ENCODE results near the gene PSG2.
"Not testable (repeated sequence)": the region's sequence is repeated elsewhere in the genome, so short reads cannot be mapped to it uniquely, and the experiment has no call there.

Gene PSG2

DNA sequence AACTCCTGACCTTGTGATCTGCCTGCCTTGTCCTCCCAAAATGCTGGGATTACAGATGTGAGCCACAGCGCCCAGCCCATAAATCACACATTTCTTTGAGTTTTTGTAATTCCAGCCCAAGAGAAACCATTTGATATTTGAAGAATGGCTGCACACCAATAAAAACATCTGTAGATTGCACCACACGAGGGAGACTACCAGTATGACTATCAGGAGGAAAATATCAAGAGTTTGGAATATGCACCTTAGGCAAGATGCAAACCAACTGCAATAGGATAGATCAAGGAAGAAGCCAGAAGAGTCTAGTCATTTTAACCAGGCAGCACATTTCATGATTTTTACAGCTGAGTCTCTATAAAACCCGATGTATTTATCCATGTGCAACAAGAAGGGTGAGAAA is 20.1 kb downstream of the PSG2 start:
- not testable (repeated sequence) for DNase-seq

DNA sequence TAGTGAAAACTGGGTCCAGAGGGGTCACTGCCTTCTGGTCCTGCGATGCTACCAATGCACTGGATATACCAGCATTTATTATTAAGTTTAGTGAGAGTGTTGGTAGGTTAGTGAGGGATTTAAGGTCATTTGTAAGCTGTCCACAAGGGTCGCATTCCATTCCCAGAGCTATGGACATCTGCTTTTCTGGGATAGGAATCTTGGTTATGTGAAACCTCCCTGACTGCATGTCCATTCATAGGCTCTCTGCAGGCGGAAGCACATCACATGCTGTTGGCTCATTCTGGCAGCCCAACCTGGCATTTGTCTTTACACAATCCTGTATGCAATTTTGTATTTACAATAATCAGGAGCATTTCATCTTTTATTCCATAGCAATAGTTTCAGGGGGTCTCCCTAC is 21.2 kb downstream of the PSG2 start:
- DNase-seq = not testable (repeated sequence)

DNA sequence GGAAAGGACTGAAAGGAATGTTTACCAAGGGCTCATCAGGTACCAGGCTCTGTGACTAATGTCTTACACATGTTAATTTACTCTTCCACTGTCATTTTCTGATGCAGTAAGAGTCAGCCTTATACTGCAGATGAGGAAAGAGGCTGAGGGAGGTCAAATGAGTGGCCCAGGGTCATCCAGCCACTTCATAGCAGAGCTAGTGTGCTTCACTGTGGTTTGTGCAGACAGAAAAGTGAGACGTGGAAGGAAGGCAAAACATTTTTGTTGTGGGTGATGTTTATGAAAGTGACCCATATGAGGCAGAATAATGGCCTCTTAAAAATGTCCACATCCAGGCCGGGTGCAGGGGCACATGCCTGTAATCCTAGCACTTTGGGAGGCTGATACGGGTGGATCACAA is 22.2 kb downstream of the PSG2 start:
- not testable (repeated sequence) for DNase-seq

DNA sequence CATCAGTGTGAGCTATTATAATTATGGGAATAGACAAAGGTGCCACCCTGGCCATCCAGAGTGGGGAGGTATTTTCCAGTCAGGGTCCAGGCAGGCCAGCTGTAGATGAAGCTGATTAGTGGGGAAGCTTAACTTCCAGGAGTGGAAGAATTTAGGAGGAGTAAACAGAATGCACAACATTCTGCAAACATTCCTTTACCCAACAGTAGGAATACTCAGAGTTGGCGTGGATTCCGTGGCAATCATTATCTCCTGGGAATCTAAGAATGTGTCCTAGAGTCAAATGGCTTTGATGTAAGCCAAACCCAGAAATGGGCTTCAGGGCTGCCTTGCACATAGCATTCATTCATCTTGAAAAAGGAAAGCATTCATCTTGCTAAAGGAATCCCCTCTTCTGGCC is 23.0 kb downstream of the PSG2 start:
- not testable (repeated sequence) for DNase-seq

DNA sequence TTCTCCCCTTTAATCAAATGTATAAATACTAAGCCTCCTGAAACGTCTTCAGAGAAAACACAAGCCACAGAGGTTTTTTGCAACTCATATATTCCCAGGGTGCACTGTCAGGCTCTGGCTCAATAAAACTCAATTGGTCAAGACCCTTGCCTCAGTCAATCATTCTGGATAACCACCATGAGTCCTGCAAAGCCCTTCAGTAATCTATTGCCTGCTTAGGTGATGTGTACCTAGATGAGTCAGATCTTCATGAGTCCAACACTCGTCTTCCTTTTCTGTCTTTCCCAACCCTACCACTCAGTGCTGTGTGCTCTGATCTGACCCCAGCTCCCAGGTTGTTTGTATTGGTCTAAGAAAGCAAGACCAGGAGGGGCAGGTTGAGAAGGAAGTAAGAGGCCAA is 24.1 kb downstream of the PSG2 start:
- not testable (repeated sequence) for DNase-seq

DNA sequence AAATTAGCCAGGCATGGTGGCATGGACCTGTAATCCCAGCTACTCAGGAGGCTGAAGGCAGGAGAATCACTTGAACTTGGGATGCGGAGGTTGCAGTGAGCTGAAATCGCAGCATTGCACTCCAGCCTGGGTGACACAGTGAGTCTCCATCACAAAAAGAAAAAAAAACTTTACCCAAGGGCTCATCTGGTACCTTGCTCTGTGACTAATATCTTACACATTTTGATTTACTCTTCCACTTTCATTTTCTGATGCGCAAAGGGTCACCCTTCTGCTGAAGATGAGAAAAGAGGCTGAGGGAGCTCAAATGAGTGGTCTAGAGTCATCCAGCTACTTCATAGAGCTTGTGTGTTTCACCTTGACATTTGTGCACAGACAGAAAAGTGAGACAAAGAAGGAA is 34.5 kb downstream of the PSG2 start:
- DNase-seq = not testable (repeated sequence)

DNA sequence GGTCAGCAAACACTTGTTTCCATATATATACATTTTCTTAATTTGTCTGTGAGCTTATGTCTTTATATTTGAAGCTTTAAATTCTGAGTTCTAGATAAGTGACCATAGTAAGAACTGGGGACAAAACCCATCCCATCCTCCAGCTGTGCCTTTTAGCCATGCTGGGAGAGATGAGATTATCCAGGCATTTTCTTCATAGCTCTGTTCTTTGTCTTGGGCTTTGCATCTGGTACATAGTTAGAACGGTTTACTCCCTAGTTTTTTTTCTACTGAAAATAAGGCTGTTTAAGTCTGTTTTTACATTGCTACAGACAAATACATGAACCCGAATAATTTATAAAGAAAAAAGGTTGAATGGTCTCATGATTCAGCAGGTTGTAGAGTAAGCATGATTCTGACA is 35.9 kb downstream of the PSG2 start:
- DNase-seq = not testable (repeated sequence)

DNA sequence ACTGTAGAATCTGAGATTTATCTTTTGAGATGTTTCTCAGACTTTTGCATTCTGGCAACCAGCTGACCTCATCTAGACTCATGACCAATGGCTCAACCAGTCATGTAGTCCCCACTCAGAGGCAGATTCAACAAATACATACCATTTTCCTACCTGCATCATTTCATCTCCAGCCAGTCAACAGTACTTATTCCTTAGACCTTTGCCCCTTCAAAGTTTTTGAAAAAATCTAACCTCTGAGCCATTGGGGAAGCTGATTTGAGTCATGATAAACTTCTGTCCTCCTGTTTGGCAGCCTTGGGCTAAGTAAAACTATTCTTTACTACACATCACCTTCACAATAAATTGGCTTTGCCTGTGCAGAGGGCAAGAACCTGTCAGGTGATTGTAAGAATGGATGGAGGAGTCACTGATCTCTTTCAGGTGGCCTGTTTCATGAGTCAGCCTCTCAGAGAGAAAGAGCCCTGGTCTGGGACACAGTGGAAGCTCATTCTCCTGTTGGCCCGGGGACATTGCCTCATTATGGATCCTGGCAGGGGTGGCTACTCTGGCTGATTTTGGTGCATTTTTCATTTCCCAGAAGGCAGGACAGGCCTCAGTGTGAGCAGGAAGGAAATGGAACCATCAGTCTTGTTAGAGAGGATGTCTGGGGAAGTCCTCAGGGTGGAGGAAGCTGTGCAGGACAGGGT is 38.9 kb downstream of the PSG2 start:
- DNase-seq = not testable (repeated sequence)

DNA sequence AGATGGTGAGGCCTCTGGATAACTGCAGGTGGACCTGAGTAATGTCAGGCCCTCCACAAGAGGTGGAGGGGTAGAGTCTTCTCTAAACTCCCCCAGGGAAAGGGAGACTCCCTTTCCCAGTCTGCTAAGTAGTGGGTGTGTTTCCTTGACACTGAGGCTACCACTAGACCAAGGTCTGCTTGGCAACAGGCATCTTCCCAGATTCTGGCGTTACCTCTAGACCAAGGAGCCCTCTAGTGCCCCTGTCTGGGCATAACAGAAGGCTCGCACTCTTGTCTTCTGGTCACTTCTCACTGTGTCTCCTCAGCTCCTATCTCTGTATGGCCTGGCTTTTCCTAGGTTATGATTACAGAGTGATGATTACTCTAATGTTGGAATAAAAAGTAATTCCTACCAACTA is 50.9 kb downstream of the PSG2 start:
- not testable (repeated sequence) for DNase-seq

DNA sequence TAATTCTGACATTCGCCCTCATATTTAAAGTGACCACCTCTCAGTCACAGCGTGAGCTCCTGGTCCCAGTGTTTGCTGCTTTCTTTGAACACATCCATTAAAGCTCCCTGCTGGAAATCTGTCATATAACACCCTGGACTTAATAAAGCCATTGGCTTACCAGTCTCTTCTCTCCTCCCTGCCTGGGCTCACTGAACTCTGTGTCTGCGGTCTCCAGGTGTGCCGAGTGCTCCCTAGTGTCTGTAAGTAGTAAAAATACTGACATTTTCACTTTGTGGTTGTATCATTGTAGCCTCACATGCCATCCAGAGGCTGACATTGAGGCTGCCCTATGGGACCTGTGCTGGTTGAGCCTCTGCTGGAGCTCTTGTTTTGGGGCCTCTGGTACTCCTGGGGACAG is 53.6 kb downstream of the PSG2 start:
- DNase-seq = no peak

DNA sequence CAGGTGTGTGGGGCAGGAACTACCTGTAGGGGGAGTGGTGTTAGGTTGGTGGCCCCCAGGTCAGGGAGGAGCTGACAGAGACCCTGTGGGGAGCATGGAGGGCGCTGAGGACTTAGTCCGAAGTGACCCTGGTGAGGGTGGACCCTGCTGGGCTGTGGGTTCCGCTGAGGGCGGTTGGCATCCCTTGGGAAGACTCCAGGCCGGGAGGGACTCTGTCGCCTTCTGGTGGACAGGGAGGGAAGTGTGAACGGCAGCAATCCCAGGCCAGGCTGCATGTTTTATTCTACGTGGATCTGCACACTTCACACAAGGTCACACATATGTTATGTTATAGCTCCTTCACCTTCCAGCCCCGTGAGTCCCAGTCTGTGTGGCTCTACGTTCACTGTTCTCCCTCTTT is 54.5 kb downstream of the PSG2 start:
- not testable (repeated sequence) for DNase-seq

DNA sequence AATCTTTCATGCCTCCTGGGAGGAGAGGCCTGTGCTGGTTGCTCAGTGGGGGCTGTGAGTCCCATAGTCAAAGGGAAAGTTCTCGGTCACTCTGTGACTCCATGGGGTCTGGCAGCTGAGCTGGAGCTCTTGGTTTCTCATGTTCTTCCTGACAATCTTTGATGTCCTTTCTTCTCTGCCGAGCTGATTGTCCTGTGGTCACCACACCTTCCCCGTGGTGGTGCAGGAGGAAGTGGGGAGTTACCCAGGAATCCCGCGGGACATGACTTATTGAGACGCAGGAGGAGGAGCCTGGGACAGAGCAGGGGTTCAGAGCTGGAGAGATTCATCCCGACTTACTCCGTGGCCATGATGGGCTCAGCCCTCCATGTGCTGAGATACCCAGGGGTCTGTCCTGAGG is 55.4 kb downstream of the PSG2 start:
- not testable (repeated sequence) for DNase-seq

DNA sequence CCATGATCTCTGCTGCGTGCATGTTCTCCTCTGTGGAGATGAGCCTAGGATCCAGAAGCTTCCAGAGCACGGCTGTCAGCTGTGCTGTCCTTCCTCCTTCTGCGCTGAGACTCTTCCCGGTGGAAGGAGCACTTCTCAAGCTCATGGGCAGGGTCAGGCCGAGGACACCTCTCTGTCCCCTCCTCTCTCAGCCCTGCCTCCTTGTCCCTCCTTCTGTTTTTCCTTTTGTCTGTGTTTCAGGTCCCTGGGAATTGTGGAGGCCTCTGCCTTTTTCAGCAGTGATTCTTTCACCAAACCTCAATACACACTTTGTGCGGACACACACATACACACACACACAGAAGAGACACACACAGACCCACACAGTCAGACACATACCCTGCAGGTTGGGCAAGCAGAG is 56.1 kb downstream of the PSG2 start, which contains the start of gene PSG11:
Gene PSG11, minus strand, starts transcription at position 101 of the 400 bp plus-strand sequence. Its CDS starts 97 bp downstream, at position 4.
- not testable (repeated sequence) for DNase-seq

DNA sequence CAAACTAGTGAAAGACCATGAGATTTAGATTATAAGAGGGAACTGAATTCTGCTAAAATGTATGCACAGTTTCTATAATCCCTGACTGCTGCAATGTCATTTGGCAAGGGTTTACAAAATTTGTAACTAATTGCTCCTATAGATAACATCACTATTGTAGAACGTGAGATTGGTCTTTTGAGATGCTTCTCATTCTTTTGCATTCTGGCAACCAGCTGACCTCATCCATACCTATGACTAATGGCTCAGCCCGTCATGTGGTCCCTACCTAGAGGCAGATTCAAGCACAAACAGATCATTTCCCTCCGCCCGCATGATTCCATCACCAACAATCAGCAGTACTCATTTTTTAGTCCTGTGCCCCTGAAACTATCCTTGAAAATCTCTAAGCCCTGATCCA is 60.4 kb downstream of the PSG2 start:
- DNase-seq = not testable (repeated sequence)

DNA sequence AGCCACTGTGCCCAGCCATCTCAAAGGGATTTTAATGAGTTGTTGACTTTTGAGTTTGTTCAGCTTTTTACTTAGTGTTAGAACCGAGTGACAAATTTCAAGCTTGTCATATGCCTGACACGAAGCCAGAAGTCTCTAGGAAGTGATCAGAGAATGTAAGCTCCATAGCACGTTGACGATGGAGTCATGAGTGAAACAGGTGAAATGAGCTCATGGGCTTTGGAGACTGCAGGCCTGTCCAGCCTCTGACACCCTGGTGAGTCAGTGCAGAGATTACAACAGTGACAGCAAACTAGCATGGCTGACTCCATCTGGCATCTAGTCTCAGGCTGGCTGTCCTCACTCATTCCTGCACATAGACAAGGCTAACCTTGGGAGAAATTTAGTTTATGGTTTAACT is 60.9 kb downstream of the PSG2 start:
- DNase-seq = not testable (repeated sequence)

DNA sequence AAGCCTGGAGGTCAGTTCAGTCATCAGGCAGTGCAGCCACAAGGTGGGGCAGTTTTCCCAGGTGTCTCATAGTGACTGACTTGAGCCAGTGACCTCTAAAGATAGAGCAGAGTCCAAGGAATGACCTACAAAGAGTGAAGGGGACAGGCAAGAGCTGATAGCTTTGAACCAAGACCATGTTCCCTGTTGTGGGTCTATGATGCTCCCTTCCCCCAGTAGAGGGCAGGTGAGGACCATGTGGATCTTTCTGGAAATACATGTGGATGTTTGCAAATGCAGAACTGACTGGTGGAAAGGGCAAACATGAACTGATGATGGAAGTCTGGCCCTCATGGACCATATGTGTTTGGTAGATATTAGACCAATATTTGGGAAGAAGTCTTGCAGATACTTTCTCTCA is 62.9 kb downstream of the PSG2 start:
- not testable (repeated sequence) for DNase-seq
